ENCODE data around the gene FOXL2NB. TPM values are rescaled to one million over a fixed set of nuclear protein-coding genes. Genes with fewer than 3 reads are reported as not detected.

The FOXL2NB gene
- total and polyA plus RNA-seq, 2 of the 13 experiments (the other 11 are each of a cell fraction or from before 2014, with no cell fraction given) = not detected

DNA sequence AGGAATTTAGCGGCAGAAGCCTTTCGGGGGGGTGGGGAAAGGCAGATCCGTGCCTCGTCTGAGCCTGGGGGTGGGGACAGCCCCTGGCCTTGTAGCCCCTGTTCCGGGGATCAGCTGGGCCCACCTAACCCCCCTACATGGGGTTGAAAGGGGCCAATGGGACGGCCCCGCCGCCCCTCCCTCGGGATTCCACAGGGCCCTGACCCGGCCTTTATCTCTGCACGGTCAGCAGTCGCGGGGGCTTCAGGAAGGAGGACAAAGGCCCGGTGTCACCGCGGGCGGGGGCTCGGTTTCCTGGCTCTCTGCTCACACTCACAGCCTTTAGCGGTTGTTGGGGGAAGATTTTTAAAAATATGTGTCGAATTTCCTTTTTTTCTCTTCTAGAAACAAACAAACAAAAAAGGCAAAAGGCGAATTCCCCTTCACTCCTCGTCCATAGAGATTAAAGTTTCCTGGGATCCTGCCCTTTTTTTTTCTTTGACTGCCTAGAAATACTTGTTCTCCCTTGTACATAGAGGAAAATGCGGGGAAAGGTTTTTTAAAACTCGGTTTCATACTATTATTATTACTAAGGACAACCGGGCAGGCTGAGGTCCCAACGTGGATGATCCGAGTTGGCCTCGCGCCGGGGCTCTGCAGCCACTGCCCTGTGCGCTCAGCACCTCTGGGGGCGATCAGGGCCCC, 8.0 kb upstream of the FOXL2NB start:
- Histone ChIP-seq H3K79me2 (ENCODE audit: insufficient read depth, low read length) (no peaks in the 10 kb centered on the region), H3K4me1 (ENCODE audit: insufficient read depth, low read length) (peaks cover 37% of the 10 kb centered on the region), H3K4me2 (ENCODE audit: low read depth, low read length) (peak overlapping the region; percentile 23), H3K9me3 (ENCODE audit: low read length) (no peaks in the 10 kb centered on the region), H3K4me3 (replicated peaks in 1 of 3; ENCODE audit: insufficient read depth in 1 of 3, low read depth in 2 of 3, low read length in 3 of 3) (no peak overlapping the region; a peak in 1 of 6 replicates), H2AFZ (ENCODE audit: low read length) (no peak overlapping the region), H4K20me1 (ENCODE audit: insufficient read depth, low read length) (no peaks in the 10 kb centered on the region), H3K27ac (ENCODE audit: extremely low read length, insufficient read depth, low read length) (no peak overlapping the region), H3K9ac (ENCODE audit: insufficient read depth, low read depth, low read length) (no peak overlapping the region), H3K27me3 (ENCODE audit: control insufficient read depth in 1 of 2, insufficient read depth in 2 of 2, low read length in 2 of 2) (peaks cover 21 to 83% of the 10 kb centered on the region in 2 experiments), H3K36me3 (replicated peaks in 1 of 2; ENCODE audit: control insufficient read depth in 1 of 2, insufficient read depth in 2 of 2, low read length in 2 of 2) (no peaks in the 10 kb centered on the region)
- ATAC-seq (no peak), DNase-seq (ENCODE audit: low spot score) (no peak), FAIRE-seq (no peak)
- POLR2A ChIA-PET = no interaction called here
- intact Hi-C loops (cut with micrococcal nuclease; ENCODE audit: unreplicated experiment) (loop anchor here (5.0 kb wide), 1 partner anchor 1303 kb away; no protein-coding TSS in a partner anchor), in situ Hi-C loops (cut with HindIII; ENCODE audit: extremely low pct_ligation_motif_present, low pct_unique_long_range_greater_than_20kb) (loop anchor here (5.0 kb wide), 3 partner anchors 38 to 388 kb away; no protein-coding TSS in a partner anchor)
- WGBS (ENCODE audit: low lambda C conversion rate) = 13% methylated on average over 29 of the region's 32 CpGs
- no TSS peak for BruUV-seq (replicated peaks)
- TF ChIP-seq ZNF83 (CRISPR knock-in tag; IDR thresholded peaks at IDR 0.05; ENCODE audit: borderline replicate concordance) (no peak), KMT2A (CRISPR knock-in tag; IDR thresholded peaks at IDR 0.05) (no peak), NR2F1 (CRISPR knock-in tag; IDR thresholded peaks at IDR 0.05) (no peak), ZNF251 (CRISPR knock-in tag; IDR thresholded peaks at IDR 0.05) (no peak), CBX2 (IDR thresholded peaks at IDR 0.05; ENCODE audit: low read depth, low read length) (peak; percentile 43; the same call in 1 of the 2 replicates), CBX2 (CRISPR knock-in tag; IDR thresholded peaks at IDR 0.05; ENCODE audit: low read depth) (no peak), ATAD3A (CRISPR knock-in tag; IDR thresholded peaks at IDR 0.05) (no peak), THAP9 (CRISPR knock-in tag; IDR thresholded peaks at IDR 0.05; ENCODE audit: borderline replicate concordance) (no peak), GABPB1 (CRISPR knock-in tag; IDR thresholded peaks at IDR 0.05) (peak; percentile 55; the same call in 1 of the 2 replicates), ATF6 (CRISPR knock-in tag; conservative IDR thresholded peaks at IDR 0.05) (no peak), PATZ1 (CRISPR knock-in tag; IDR thresholded peaks at IDR 0.05) (0 out of 2 replicates have a peak, but pooled peaks have one; percentile 10), HOMEZ (CRISPR knock-in tag; IDR thresholded peaks at IDR 0.05; ENCODE audit: low read depth) (no peak), DNMT1 (CRISPR knock-in tag; IDR thresholded peaks at IDR 0.05) (no peak), CHD2 (IDR thresholded peaks at IDR 0.05; ENCODE audit: low read depth, low read length) (no peak), MAFG (CRISPR knock-in tag; IDR thresholded peaks at IDR 0.05) (no peak), EZH2 (conservative IDR thresholded peaks at IDR 0.05; ENCODE audit: low read depth, low read length) (peak; percentile 62; the same call in 1 of the 2 replicates)
- CTCF ChIA-PET (ENCODE audit: low intra/inter-chr PET ratio, low total read pairs) = no interaction called here

All from HepG2 (cell line).